ENCODE data around the gene HRC.
A peak's percentile ranks its signal among the peaks of the same experiment; 100 is the strongest.
"Not testable (repeated sequence)": the region's sequence is repeated elsewhere in the genome, so short reads cannot be mapped to it uniquely, and the experiment has no call there.

HRC gene

DNA sequence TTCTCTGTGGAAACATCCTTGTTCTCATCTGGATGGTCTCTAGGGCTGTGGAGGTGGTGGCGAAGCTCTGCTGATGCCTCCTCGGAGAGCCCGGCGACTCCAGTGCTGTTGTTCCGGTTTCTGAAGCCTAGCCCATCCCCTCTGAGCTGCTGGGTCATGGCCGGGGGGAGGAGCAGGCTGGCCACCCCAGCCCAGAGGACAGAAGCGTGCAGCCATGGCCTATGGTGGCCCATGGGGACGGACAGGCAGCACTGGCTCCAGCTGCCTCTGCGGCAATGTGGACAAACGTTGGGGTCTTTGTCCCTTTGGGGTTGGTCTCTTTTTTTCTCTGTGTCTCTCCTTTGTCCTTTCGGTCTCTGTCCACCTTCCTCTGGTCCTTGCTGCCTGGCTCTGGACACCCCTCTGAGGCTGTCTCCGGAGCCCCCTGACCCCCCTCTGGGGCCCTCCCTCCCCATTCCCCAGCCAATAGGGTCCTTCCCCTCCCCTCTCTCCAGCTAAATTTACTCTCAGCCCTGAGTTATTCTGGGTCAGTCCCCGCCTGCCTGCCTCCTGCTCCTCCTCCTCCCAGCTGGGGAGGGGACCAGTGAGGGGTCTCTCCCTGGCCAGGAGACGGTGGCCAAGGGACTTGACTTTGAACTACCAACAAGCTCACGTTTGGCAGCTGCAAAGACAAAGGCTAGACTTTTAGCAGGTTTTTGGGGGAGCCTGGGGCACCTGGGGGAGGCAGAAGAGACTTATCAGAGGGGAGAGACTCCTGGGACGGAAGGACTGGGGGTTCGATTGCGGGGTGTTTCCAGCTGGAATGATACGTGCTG, at the start of gene HRC:
HRC (minus strand) TSS at position 392 of the 815 bp plus-strand sequence; CDS start at position 233, 159 bp downstream.
- DNase-seq = no peak

- DNase-seq = no peak
Measured at GRCh38 chr19:49201042-49201441, 45.8 kb upstream of the HRC start.

DNA sequence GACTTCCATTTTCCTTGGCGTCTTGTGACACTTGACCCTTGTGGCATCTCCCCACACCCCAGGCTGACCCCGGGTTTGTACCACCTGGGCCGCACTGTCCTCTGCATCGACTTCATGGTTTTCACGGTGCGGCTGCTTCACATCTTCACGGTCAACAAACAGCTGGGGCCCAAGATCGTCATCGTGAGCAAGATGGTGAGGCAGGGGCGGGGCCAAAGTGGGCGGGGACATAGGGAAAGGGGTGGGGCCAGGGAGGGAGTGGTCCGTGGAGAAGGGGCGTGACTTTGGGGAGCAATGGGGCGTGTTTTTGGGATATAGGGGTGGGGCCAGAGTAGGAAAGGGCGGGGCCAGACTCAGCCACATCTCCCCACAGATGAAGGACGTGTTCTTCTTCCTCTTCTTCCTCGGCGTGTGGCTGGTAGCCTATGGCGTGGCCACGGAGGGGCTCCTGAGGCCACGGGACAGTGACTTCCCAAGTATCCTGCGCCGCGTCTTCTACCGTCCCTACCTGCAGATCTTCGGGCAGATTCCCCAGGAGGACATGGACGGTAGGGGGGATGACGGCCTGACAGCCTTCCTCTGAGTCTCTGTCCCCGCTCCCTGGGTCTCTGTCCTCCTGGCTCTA, 45.2 kb upstream of the HRC start:
- no peak for DNase-seq

GRCh38 chr19:49196527-49197240, 41.5 kb upstream of the HRC start:
- peak; percentile 38 for DNase-seq

- DNase-seq = no peak
Measured at GRCh38 chr19:49194408-49194807, 39.2 kb upstream of the HRC start.

DNA sequence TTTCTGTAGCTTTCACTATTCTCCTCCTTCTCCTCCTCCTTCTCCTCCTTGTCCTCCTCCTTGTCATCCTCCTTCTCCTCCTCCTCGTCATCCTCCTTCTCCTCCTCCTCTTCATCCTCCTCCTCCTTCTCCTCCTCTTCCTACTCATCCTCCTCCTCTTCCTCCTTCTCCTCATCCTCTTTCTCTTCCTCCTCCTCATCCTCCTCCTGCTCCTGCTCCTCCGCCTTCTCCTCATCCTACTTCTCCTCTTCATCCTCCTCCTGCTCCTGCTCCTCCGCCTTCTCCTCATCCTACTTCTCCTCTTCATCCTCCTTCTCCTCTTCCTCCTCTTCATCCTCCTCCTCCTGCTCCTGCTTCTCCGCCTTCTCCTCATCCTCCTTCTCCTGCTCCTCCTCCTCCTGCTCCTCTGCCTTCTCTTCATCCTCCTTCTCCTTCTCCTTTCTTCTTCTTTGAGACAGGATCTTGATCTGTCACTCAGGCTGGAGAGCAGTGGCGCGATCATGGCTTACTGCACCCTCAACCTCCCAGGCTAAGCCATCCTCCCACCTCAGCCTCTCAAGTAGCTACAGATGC, 38.7 kb upstream of the HRC start:
- DNase-seq = no peak

- no peak for DNase-seq
Measured at GRCh38 chr19:49190781-49191180, 35.6 kb upstream of the HRC start.

- DNase-seq = no peak
Measured at GRCh38 chr19:49189259-49189658, 34.1 kb upstream of the HRC start.

- no peak for DNase-seq
Measured at GRCh38 chr19:49188626-49189200, 33.5 kb upstream of the HRC start.

- DNase-seq = no peak
Measured at GRCh38 chr19:49186108-49186507, 30.9 kb upstream of the HRC start.

DNA sequence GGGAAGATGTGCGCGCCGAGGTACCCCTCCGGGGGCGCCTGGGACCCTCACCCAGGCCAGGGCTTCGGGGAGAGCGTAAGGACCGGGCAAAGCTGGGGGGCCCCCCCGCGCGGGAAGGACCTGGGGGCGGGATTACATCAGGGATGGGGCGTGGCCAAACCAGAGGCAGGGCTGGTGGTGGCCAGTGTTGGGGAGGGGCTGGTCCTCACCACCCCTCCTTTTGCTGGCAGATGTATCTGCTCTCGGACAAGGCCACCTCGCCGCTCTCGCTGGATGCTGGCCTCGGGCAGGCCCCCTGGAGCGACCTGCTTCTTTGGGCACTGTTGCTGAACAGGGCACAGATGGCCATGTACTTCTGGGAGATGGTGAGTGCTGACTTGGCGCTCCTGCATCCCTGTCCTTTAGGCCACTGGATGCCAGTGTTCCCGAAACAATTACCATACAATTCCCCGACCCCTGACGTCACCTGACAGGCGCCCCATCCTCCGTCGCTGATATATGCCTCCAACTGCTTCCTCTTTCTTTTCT, 27.7 kb upstream of the HRC start:
- DNase-seq = no peak

GRCh38 chr19:49182010-49182847, 27.0 kb upstream of the HRC start:
- DNase-seq = not testable (repeated sequence)

DNA sequence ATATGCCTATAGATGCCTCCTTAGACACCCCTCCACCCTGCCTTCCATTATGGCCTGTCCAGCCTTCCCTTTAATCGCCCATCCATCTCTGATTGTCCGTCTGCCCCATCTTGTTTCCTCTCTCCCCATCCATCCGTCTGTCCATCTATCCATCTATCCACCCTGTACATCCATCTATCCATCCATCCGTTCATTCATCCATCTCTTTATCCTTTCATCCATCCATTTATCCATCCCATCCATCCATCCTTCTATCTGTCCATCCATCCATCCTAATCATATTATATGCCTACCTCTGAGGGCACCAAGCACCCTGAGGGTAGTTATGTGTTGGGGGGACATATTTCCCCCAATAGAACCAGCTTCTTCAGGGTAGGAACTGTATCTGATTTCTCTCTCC, 25.5 kb upstream of the HRC start:
- no peak for DNase-seq

- no peak for DNase-seq
Measured at GRCh38 chr19:49173198-49173597, 18.0 kb upstream of the HRC start.

DNA sequence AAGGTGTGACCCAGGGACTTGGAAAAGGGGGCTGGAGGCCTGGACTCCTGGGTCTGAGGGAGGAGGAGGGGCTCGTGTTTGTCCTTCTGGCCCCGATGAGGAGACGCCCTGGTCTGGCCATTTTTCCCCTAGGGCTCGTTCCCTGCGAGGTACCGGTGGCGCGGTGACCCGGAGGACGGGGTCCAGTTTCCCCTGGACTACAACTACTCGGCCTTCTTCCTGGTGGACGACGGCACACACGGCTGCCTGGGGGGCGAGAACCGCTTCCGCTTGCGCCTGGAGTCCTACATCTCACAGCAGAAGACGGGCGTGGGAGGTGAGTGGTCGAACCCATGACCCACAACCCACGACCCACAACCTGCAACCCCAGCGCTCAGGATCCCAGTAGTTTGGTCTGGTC, 13.2 kb upstream of the HRC start:
- no peak for DNase-seq

DNA sequence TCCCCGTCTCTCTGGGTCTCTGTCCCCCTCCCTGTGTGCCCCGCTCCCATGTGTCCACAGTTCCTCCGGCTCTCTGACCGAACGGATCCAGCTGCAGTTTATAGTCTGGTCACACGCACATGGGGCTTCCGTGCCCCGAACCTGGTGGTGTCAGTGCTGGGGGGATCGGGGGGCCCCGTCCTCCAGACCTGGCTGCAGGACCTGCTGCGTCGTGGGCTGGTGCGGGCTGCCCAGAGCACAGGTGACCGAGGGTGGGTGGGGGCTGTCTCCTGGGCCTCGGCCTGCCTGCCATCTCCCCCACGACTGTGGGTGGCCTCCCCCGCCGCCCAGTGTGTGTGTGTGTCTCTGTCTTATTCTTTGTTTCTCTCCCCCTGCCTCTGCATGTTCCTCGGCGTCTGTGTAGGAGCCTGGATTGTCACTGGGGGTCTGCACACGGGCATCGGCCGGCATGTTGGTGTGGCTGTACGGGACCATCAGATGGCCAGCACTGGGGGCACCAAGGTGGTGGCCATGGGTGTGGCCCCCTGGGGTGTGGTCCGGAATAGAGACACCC, 12.7 kb upstream of the HRC start:
- DNase-seq = no peak

- DNase-seq = no peak
Measured at GRCh38 chr19:49165865-49166301, 10.7 kb upstream of the HRC start.

- no peak for DNase-seq
Measured at GRCh38 chr19:49165111-49165750, 10.0 kb upstream of the HRC start.

DNA sequence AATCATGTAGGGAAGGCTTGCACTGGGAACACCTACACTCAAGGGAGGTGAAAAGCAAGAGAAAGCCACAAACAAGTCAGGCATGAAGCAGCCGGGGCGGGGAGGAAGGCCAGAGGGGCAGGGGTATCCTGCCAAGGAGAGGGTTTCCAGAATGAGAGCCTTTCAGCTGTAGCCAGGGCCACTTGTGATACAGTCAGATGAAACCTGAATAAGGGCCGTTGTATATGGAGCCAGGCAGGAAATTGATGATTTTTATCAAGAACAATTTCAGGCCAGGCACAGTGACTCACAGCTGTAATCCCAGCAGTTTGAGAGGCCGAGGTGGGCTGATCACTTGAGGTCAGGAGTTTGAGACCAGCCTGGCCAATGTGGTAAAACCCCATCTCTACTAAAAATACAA, 6.8 kb upstream of the HRC start:
- DNase-seq = no peak

DNA sequence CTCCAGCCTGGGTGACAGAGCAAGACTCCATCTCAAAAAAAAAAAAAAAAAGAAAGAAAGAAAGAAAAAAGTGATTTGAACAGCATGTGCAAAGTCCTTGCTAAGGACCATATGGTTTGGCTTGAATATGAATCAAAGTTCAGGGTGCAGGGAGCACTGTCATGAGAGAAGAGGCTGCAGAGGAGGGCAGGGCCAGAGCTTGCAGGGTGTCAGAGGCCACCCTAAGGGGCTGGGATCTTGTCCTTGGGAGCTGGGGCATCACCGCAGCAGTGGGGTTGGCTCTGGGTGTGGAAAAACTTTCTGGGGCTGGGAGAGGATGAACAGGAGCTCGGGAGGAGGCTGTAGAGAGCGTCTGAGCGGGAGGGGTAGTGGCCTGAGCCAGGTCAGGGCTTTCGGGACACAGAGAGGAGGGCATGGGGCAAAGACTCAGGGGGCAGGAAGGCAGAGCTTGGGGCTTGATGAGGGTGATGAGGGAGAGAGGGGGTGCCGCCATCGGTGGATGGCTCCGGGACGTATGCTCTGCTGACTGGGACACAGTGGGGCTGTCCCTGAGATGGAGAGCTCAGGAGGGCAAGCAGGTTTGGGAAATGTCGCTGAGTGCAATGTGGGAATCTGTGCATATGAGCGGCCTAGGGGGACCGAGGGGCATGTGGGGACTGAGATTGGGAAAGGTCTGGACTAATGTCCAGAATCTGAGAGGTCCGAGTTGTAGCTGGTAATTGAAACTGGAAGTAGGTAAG, 5.4 kb upstream of the HRC start:
- DNase-seq = no peak
